Measurements from ENCODE around the gene SPINK1. TPM values are rescaled to one million over a fixed set of nuclear protein-coding genes. Genes with fewer than 3 reads are reported as not detected.
"Not testable (repeated sequence)": the region's sequence is repeated elsewhere in the genome, so short reads cannot be mapped to it uniquely, and the experiment has no call there.

The SPINK1 gene
- polyA plus RNA-seq, 1 experiment = not detected

DNA sequence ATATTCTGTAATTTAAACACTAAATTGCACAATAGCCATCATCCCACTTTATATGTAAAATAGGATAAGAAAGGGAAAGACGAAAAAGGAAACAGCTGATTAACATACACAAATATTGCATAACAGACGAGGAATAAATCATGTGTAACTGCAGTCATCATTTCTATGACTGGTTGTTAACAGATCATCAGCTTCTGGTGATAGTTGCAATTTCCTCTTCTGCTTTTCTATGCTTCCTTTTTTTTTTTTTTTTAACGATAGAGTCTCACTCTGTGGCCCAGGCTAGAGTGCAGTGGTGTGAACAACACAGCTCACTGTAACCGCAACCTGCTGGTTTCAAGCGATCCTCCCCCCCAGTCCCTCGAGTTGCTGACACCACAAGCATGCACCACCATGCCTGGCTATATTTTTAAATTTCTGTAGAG is 26.4 kb downstream of the SPINK1 start:
- DNase-seq (ENCODE audit: low read depth, low spot score) = no peak
- no peak overlapping the region for H3K27ac ChIP-seq (ENCODE audit: low read depth, low read length)
- TF ChIP-seq, protein P1, sequence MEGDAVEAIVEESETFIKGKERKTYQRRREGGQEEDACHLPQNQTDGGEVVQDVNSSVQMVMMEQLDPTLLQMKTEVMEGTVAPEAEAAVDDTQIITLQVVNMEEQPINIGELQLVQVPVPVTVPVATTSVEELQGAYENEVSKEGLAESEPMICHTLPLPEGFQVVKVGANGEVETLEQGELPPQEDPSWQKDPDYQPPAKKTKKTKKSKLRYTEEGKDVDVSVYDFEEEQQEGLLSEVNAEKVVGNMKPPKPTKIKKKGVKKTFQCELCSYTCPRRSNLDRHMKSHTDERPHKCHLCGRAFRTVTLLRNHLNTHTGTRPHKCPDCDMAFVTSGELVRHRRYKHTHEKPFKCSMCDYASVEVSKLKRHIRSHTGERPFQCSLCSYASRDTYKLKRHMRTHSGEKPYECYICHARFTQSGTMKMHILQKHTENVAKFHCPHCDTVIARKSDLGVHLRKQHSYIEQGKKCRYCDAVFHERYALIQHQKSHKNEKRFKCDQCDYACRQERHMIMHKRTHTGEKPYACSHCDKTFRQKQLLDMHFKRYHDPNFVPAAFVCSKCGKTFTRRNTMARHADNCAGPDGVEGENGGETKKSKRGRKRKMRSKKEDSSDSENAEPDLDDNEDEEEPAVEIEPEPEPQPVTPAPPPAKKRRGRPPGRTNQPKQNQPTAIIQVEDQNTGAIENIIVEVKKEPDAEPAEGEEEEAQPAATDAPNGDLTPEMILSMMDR (IDR thresholded peaks at IDR 0.05; ENCODE audit: low read depth, low read length) = no peak
- no peak overlapping the region for H3K4me3 ChIP-seq (ENCODE audit: low read depth, low read length)
- ChIA-PET POLR2A (no interaction called here), CTCF (interaction anchor here (1.0 kb wide), 1 partner anchor 18 kb away, joined by 3 read pairs; no protein-coding TSS in a partner anchor)
- no peaks in the 10 kb centered on the region for H3K27me3 ChIP-seq (ENCODE audit: control insufficient read depth, insufficient read depth, low read length)
- no peaks in the 10 kb centered on the region for H3K9me3 ChIP-seq (ENCODE audit: control insufficient read depth, insufficient read depth, low read length)

DNA sequence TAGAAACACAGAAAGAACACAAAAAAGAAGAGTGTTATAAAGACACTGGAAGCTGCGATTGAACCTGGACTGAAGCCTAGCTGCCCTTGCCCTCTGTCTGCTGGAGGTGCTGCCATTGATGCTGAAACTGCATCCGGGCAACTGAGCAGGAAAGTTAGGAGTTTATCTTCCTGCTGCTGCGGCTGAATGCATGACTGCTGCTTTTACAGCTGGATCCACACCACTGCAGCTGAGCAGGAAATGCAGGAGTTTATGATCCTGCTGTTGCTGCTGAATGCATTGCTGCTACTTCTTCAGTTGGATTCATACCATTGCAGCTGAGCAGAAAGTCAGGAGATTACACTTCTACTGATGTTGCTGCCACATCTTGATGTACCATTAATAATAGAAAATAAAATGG is 27.1 kb downstream of the SPINK1 start:
- TF ChIP-seq, protein P1 (IDR thresholded peaks at IDR 0.05; ENCODE audit: low read depth, low read length) = no peak
- CTCF ChIA-PET = no interaction called here
- POLR2A ChIA-PET = no interaction called here

DNA sequence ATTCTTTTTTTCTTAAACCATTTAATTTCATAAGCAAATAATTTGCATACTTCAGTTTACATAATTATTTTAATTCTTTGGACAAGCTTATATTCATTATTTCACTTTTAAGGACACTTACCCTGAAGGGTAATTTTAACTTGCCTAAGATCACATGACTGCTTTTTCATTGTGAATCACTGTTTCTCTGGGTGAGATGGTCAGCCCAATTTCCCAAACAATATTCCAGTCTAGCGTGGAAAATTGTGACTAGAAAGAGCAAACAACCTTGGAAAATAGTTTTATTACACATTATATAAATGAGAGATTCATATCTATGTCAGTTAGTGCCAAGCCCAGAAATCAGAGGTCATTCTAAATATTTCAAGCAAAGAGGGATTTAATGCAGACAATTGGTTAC is 27.5 kb downstream of the SPINK1 start:
- TF ChIP-seq, protein P1 (IDR thresholded peaks at IDR 0.05; ENCODE audit: low read depth, low read length) = no peak
- Histone ChIP-seq H3K9me3 (ENCODE audit: control insufficient read depth, insufficient read depth, low read length) (no peaks in the 10 kb centered on the region), H3K27me3 (ENCODE audit: control insufficient read depth, insufficient read depth, low read length) (no peaks in the 10 kb centered on the region), H3K27ac (ENCODE audit: low read depth, low read length) (no peak overlapping the region), H3K4me3 (ENCODE audit: low read depth, low read length) (no peak overlapping the region)
- no peak for DNase-seq (ENCODE audit: low read depth, low spot score)
- CTCF ChIA-PET = no interaction called here
- POLR2A ChIA-PET = no interaction called here

More for the DNA sequence above, 27.1 kb downstream of the SPINK1 start:
- Histone ChIP-seq H3K27ac (ENCODE audit: low read depth, low read length) (no peak overlapping the region), H3K27me3 (ENCODE audit: control insufficient read depth, insufficient read depth, low read length) (no peaks in the 10 kb centered on the region), H3K4me3 (ENCODE audit: low read depth, low read length) (no peak overlapping the region), H3K9me3 (ENCODE audit: control insufficient read depth, insufficient read depth, low read length) (no peaks in the 10 kb centered on the region)
- no peak for DNase-seq (ENCODE audit: low read depth, low spot score)

DNA sequence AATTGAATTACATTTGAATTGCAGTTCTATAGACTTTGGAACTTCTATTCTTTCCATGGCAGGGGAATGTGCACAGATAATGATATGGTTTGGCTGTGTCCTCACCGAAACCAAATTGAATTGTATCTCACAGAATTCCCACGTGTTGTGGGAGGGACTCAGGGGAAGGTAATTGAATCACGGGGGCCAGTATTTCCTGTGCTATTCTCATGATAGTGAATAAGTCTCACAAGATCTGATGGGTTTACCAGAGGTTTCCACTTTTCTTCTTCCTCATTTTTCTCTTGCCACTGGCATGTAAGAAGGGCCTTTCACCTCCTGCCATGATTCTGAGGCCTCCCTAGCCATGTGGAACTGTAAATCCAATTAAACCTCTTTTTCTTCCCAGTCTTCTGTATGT is 28.3 kb downstream of the SPINK1 start:
- CTCF ChIA-PET = not testable (repeated sequence)

DNA sequence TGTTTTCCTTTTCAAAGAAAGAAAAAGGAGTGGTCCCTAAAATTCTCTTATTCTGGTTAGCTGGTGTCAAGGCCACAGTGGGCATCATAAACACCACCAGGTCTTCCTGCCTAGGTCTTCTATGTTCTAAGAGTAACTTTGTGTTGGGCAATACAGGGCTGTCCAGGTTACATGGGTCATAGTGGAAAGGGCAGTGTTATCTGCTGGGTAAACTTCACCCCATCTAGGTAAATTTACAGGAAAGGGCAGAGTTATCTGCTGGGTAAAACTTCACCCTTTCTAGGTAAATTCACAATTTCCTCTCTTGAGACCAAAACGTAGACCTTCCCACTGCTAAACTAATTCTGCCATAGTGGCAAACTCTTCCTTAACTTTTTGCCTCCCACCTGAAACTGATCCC is 30.0 kb downstream of the SPINK1 start:
- ChIA-PET CTCF (no interaction called here), POLR2A (no interaction called here)
- Histone ChIP-seq H3K4me3 (ENCODE audit: low read depth, low read length) (no peak overlapping the region), H3K27ac (ENCODE audit: low read depth, low read length) (no peak overlapping the region), H3K9me3 (ENCODE audit: control insufficient read depth, insufficient read depth, low read length) (no peaks in the 10 kb centered on the region), H3K27me3 (ENCODE audit: control insufficient read depth, insufficient read depth, low read length) (no peaks in the 10 kb centered on the region)
- no peak for DNase-seq (ENCODE audit: low read depth, low spot score)
- TF ChIP-seq, protein P1 (IDR thresholded peaks at IDR 0.05; ENCODE audit: low read depth, low read length) = no peak

More for the DNA sequence above, 28.3 kb downstream of the SPINK1 start:
- H3K9me3 ChIP-seq (ENCODE audit: control insufficient read depth, insufficient read depth, low read length); DNase-seq (ENCODE audit: low read depth, low spot score); H3K4me3 ChIP-seq (ENCODE audit: low read depth, low read length); POLR2A ChIA-PET; H3K27me3 ChIP-seq (ENCODE audit: control insufficient read depth, insufficient read depth, low read length); H3K27ac ChIP-seq (ENCODE audit: low read depth, low read length): not testable (repeated sequence)

DNA sequence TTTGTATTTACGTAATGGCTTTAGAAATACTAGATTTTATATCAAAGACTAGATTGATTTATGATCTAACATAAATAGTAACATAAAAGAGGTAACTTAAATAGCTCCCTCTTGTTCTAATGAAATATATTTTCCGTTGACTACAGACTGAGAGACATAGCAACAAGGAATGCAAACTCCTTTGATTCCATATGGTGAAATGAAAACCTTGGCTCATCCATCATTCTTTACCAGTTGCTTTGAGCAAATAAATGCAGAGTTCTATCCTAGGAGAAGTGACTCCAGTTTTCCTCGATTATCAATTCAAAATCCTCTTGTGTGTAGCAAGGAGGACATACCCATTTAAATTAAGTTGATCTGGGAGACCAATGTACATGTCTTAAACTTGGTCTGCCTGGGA is 31.0 kb downstream of the SPINK1 start:
- ChIA-PET POLR2A (no interaction called here), CTCF (no interaction called here)
- Histone ChIP-seq H3K27me3 (ENCODE audit: control insufficient read depth, insufficient read depth, low read length) (no peaks in the 10 kb centered on the region), H3K27ac (ENCODE audit: low read depth, low read length) (no peak overlapping the region), H3K9me3 (ENCODE audit: control insufficient read depth, insufficient read depth, low read length) (no peaks in the 10 kb centered on the region), H3K4me3 (ENCODE audit: low read depth, low read length) (no peak overlapping the region)
- TF ChIP-seq, protein P1 (IDR thresholded peaks at IDR 0.05; ENCODE audit: low read depth, low read length) = no peak
- no peak for DNase-seq (ENCODE audit: low read depth, low spot score)
